CD4-positive, alpha-beta T cell (primary cell): Measurements from ENCODE around the gene MYO18A. TPM values are rescaled to one million over a fixed set of nuclear protein-coding genes. Genes with fewer than 3 reads are reported as not detected.

Experiments
- ATAC-seq: fragments of 200-7000 bp; cut with Tn5 transposase; one replicate; pipeline ENCODE4 v1.10.0; 2022; ENCODE audit warnings: mild to moderate bottlenecking; ENCODE audit not compliant: poor library complexity
- CTCF ChIA-PET: fragments of 350-600 bp; sonication (Branson Sonifier 250); formaldehyde crosslinking; loops from one replicate; lab custom pipeline; 2021; ENCODE audit warnings: antibody characterized with exemption, inconsistent platforms; lab: Charles Lee
- POLR2A ChIA-PET: fragments of 350-600 bp; sonication (Branson Sonifier 250); formaldehyde crosslinking; loops from one replicate; lab custom pipeline; 2021; ENCODE audit warnings: antibody characterized with exemption, inconsistent platforms; lab: Charles Lee
- DNase-seq, 14 experiments: peaks; one replicate each; pipeline ENCODE4 v3.0.0-alpha.2; 2013 to 2020; ENCODE audit warnings: mixed read lengths in 2 of 14
- H3K27ac ChIP-seq, 2 donors: one replicate each; pipeline versions ENCODE4 v1.5.1 to v1.7.0; 2013; ENCODE audit warnings: low read length in 2 of 2, low read depth in 1 of 2, mild to moderate bottlenecking in 1 of 2
- H3K27me3 ChIP-seq, 2 experiments: 1 replicate in 1 of 2; 2 replicates in 1 of 2; pipeline versions ENCODE4 v1.6.1 to v1.7.0; 2013; ENCODE audit warnings: low read length in 2 of 2, control low read depth in 1 of 2, mild to moderate bottlenecking in 1 of 2, moderate library complexity in 1 of 2; ENCODE audit not compliant: insufficient read depth in 2 of 2, control insufficient read depth in 1 of 2
- H3K36me3 ChIP-seq: one replicate; pipeline ENCODE4 v1.6.1; 2013; ENCODE audit warnings: low read length, control low read depth; ENCODE audit not compliant: insufficient read depth
- H3K4me1 ChIP-seq: one replicate; pipeline ENCODE4 v1.6.1; 2013; ENCODE audit warnings: low read length, control low read depth; ENCODE audit not compliant: insufficient read depth
- H3K4me3 ChIP-seq: one replicate; pipeline ENCODE4 v1.5.1; 2013; ENCODE audit warnings: mild to moderate bottlenecking, low read length, moderate library complexity
- H3K9me3 ChIP-seq, 2 experiments: 1 replicate in 1 of 2; 2 replicates in 1 of 2; pipeline versions ENCODE4 v1.6.1 to v1.7.0; 2013; ENCODE audit warnings: low read length in 2 of 2, mild to moderate bottlenecking in 2 of 2, control low read depth in 1 of 2, moderate library complexity in 1 of 2; ENCODE audit not compliant: control insufficient read depth in 1 of 2, insufficient read depth in 1 of 2
- H3K27ac Mint-ChIP-seq: one replicate; pipeline ENCODE4 v1.8.0; 2020; ENCODE audit warnings: mixed read lengths
- H3K27me3 Mint-ChIP-seq: one replicate; pipeline ENCODE4 v1.8.0; 2021; ENCODE audit warnings: mixed read lengths
- H3K36me3 Mint-ChIP-seq: one replicate; pipeline ENCODE4 v1.8.0; 2021; ENCODE audit warnings: low read depth, mixed read lengths
- H3K4me1 Mint-ChIP-seq: one replicate; pipeline ENCODE4 v1.8.0; 2021; ENCODE audit warnings: low read depth, mixed read lengths
- H3K4me3 Mint-ChIP-seq: one replicate; pipeline ENCODE4 v1.8.0; 2020; ENCODE audit warnings: mild to moderate bottlenecking, mixed read lengths
- H3K9me3 Mint-ChIP-seq: one replicate; pipeline ENCODE4 v1.8.0; 2020; ENCODE audit warnings: mixed read lengths
- intact Hi-C, 2 experiments: fragments of 100-400 bp; cut with DNase I in 1 of 2; cut with micrococcal nuclease in 1 of 2; formaldehyde crosslinking; loops; one replicate each; pipeline versions ENCODE4 v1.15.1 to v1.9.0; 2023 to 2025; cut with DNase I, micrococcal nuclease
- total RNA-seq, 174 experiments: library from RNA in 2 of 174; stranded (reverse) in 2 of 174; gene quantifications; one replicate each; pipeline ENCODE4 v1.2.3 and lab custom pipeline; 2021 to 2026
- TF ChIP-seq, protein P1 (sequence below): fragments of 200-600 bp; IDR thresholded peaks from one replicate; pipeline ENCODE4 v1.8.0; 2022; ENCODE audit warnings: antibody characterized with exemption, mild to moderate bottlenecking

MYO18A gene
- total RNA-seq, 2 experiments from 2014 or later = 87.0 to 90.1 TPM

- Histone ChIP-seq H3K9me3 (no peaks in the 10 kb centered on the region), H3K4me3 (no peak overlapping the region), H3K27me3 (no peaks in the 10 kb centered on the region), H3K36me3 (peaks cover 6% of the 10 kb centered on the region), H3K4me1 (no peaks in the 10 kb centered on the region), H3K27ac (no peak overlapping the region)
- intact Hi-C loops = no loop called here
- H3K9me3 Mint-ChIP-seq = no peaks in the 10 kb centered on the region
- ATAC-seq (no peak), DNase-seq (no peak)
- peaks cover 20% of the 10 kb centered on the region for H3K36me3 Mint-ChIP-seq
- CTCF ChIA-PET = interaction anchor here (2.0 kb wide), 1 partner anchor 19 kb away, joined by 7 read pairs; no protein-coding TSS in a partner anchor
- no peak overlapping the region for H3K27ac Mint-ChIP-seq
- H3K4me1 Mint-ChIP-seq = no peaks in the 10 kb centered on the region
- POLR2A ChIA-PET = no interaction called here
- H3K27me3 Mint-ChIP-seq = no peaks in the 10 kb centered on the region
- H3K4me3 Mint-ChIP-seq = no peak overlapping the region
- TF ChIP-seq, protein P1, sequence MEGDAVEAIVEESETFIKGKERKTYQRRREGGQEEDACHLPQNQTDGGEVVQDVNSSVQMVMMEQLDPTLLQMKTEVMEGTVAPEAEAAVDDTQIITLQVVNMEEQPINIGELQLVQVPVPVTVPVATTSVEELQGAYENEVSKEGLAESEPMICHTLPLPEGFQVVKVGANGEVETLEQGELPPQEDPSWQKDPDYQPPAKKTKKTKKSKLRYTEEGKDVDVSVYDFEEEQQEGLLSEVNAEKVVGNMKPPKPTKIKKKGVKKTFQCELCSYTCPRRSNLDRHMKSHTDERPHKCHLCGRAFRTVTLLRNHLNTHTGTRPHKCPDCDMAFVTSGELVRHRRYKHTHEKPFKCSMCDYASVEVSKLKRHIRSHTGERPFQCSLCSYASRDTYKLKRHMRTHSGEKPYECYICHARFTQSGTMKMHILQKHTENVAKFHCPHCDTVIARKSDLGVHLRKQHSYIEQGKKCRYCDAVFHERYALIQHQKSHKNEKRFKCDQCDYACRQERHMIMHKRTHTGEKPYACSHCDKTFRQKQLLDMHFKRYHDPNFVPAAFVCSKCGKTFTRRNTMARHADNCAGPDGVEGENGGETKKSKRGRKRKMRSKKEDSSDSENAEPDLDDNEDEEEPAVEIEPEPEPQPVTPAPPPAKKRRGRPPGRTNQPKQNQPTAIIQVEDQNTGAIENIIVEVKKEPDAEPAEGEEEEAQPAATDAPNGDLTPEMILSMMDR = no peak
Observed at GRCh38 chr17:29167393-29168078, 12.7 kb downstream of the MYO18A start.

DNA sequence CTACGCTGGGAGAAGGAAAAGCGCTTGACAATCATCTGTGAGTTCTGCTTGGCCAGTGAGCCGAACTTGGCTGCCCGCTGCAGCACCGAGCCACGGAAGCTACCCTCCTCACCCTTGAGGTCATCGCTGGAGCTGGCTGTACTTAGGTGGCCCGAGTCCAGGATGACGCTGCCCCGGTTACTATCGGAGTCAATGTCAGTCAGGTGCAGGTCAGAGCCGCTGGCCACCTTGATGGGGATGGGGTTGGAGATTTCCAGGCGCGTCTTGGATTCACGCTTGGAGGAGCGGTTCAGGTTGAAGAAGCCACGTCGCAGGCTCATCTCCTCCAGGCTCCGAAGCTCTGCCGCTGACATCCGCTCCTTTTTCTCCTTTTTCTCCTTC lies 13.7 kb downstream of the MYO18A start:
- intact Hi-C loops = no loop called here
- ATAC-seq (no peak), DNase-seq (no peak)
- Mint-ChIP-seq H3K9me3 (no peaks in the 10 kb centered on the region), H3K4me3 (no peak overlapping the region), H3K27ac (no peak overlapping the region), H3K36me3 (peaks cover 20% of the 10 kb centered on the region), H3K4me1 (no peaks in the 10 kb centered on the region), H3K27me3 (no peaks in the 10 kb centered on the region)
- Histone ChIP-seq H3K4me3 (no peak overlapping the region), H3K9me3 (no peaks in the 10 kb centered on the region), H3K36me3 (peaks cover 6% of the 10 kb centered on the region), H3K4me1 (no peaks in the 10 kb centered on the region), H3K27ac (no peak overlapping the region), H3K27me3 (no peaks in the 10 kb centered on the region)
- POLR2A ChIA-PET = no interaction called here
- CTCF ChIA-PET = interaction anchor here (2.0 kb wide), 1 partner anchor 18 kb away, joined by 7 read pairs; no protein-coding TSS in a partner anchor
- TF ChIP-seq, protein P1 = no peak

- Mint-ChIP-seq H3K4me1 (no peaks in the 10 kb centered on the region), H3K27me3 (no peaks in the 10 kb centered on the region), H3K36me3 (peaks cover 20% of the 10 kb centered on the region), H3K9me3 (no peaks in the 10 kb centered on the region), H3K27ac (no peak overlapping the region), H3K4me3 (no peak overlapping the region)
- H3K4me1 ChIP-seq = no peaks in the 10 kb centered on the region
- TF ChIP-seq, protein P1 = no peak
- ChIA-PET CTCF (interaction anchor here (1.7 to 1.9 kb wide), 2 partner anchors 14 to 17 kb away, joined by 5 to 6 read pairs; partner anchors contain the start of gene MYO18A), POLR2A (no interaction called here)
- intact Hi-C loops = no loop called here
- no peaks in the 10 kb centered on the region for H3K27me3 ChIP-seq
- H3K27ac ChIP-seq = no peak overlapping the region
- DNase-seq (no peak), ATAC-seq (no peak)
- H3K36me3 ChIP-seq = peaks cover 6% of the 10 kb centered on the region
- no peak overlapping the region for H3K4me3 ChIP-seq
- no peaks in the 10 kb centered on the region for H3K9me3 ChIP-seq
Observed at GRCh38 chr17:29165800-29166506, 14.2 kb downstream of the MYO18A start.
